Measurements from ENCODE around the gene ZNF654.

DNA sequence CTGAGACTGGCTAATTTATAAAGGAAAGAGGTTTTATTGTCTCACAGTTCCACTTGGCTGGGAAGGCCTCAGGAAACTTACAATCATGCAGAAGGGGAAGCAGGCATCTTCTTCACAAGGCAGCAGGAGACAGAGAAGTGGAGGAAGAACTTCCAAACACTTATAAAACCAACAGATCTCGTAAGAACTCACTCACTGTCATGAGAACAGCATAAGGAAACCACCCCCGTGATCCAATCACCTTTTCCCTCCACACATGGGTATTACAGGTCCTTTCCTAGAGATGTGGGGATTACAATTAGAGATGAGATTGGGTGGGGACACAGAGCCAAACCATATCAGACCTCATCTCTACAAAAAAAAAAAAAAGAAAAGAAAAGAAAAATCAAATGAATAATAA, 26.0 kb upstream of the ZNF654 start:
- TF ChIP-seq CTCF (conservative IDR thresholded peaks at IDR 0.05) (no peak), ZFX (IDR thresholded peaks at IDR 0.05) (no peak)
